H9 (cell line): ENCODE data around the gene CERS3. TPM values are rescaled to one million over a fixed set of nuclear protein-coding genes. Genes with fewer than 3 reads are reported as not detected.

Source experiments
- DNase-seq: peaks from one replicate; pipeline ENCODE4 v3.0.0-alpha.2; 2017
- H2AFZ ChIP-seq: one replicate; pipeline ENCODE4 v1.6.1; 2013; ENCODE audit warnings: mild to moderate bottlenecking, low read length, control low read depth, moderate library complexity
- H2AK5ac ChIP-seq: 2 replicates; pipeline ENCODE4 v1.6.1; 2013; ENCODE audit warnings: low read length, control low read depth, mixed read lengths; ENCODE audit not compliant: insufficient read length
- H2BK120ac ChIP-seq: one replicate; pipeline ENCODE4 v1.6.1; 2013; ENCODE audit warnings: low read depth, mild to moderate bottlenecking, low read length, control low read depth, inconsistent platforms; ENCODE audit not compliant: poor library complexity, severe bottlenecking
- H2BK12ac ChIP-seq: 2 replicates; pipeline ENCODE4 v1.6.1; 2013; ENCODE audit warnings: low read length, control low read depth, mixed read lengths, low read depth; ENCODE audit not compliant: insufficient read length
- H2BK15ac ChIP-seq: 2 replicates; pipeline ENCODE4 v1.6.1; 2013; ENCODE audit warnings: low read depth, low read length, control low read depth
- H2BK20ac ChIP-seq: one replicate; pipeline ENCODE4 v1.6.1; 2013; ENCODE audit warnings: low read depth, mild to moderate bottlenecking, low read length, control low read depth, inconsistent platforms; ENCODE audit not compliant: poor library complexity, severe bottlenecking
- H2BK5ac ChIP-seq: 2 replicates; pipeline ENCODE4 v1.6.1; 2013; ENCODE audit warnings: low read length, control low read depth, mixed read lengths; ENCODE audit not compliant: insufficient read length
- H3K14ac ChIP-seq: 2 replicates; pipeline ENCODE4 v1.6.1; 2013; ENCODE audit warnings: low read length, control low read depth; ENCODE audit not compliant: insufficient read depth
- H3K18ac ChIP-seq: 2 replicates; pipeline ENCODE4 v1.6.1; 2013; ENCODE audit warnings: low read depth, mild to moderate bottlenecking, mixed read lengths, low read length, control low read depth; ENCODE audit not compliant: insufficient read length
- H3K23ac ChIP-seq: 2 replicates; pipeline ENCODE4 v1.6.1; 2013; ENCODE audit warnings: low read length, control low read depth, mixed read lengths, low read depth; ENCODE audit not compliant: insufficient read length
- H3K23me2 ChIP-seq: 2 replicates; pipeline ENCODE4 v1.6.1; 2013; ENCODE audit warnings: low read depth, mild to moderate bottlenecking, mixed read lengths, low read length, control low read depth; ENCODE audit not compliant: insufficient read length, poor library complexity, severe bottlenecking
- H3K27ac ChIP-seq: 2 replicates; pipeline ENCODE4 v1.5.1; 2013; ENCODE audit warnings: low read length, control low read depth, mixed read lengths, low read depth; ENCODE audit not compliant: insufficient read length
- H3K27me3 ChIP-seq: 2 replicates; pipeline ENCODE4 v1.6.1; 2013; ENCODE audit warnings: low read length, control low read depth, inconsistent platforms; ENCODE audit not compliant: insufficient read depth
- H3K4ac ChIP-seq: 2 replicates; pipeline ENCODE4 v1.6.1; 2013; ENCODE audit warnings: low read depth, mild to moderate bottlenecking, control low read depth, inconsistent platforms, low read length, moderate library complexity
- H3K4me1 ChIP-seq: 2 replicates; pipeline ENCODE4 v1.6.1; 2013; ENCODE audit warnings: low read length, control low read depth, inconsistent platforms; ENCODE audit not compliant: insufficient read depth
- H3K4me2 ChIP-seq: 2 replicates; pipeline ENCODE4 v1.6.1; 2013; ENCODE audit warnings: low read length, control low read depth, mixed read lengths; ENCODE audit not compliant: insufficient read length, insufficient read depth
- H3K56ac ChIP-seq: 2 replicates; pipeline ENCODE4 v1.6.1; 2013; ENCODE audit warnings: low read depth, mild to moderate bottlenecking, mixed read lengths, low read length, control low read depth; ENCODE audit not compliant: insufficient read length
- H3K79me1 ChIP-seq: 2 replicates; pipeline ENCODE4 v1.6.1; 2013; ENCODE audit warnings: low read depth, mild to moderate bottlenecking, moderate library complexity, low read length, control low read depth, inconsistent platforms; ENCODE audit not compliant: insufficient read depth, poor library complexity, severe bottlenecking
- H3K79me2 ChIP-seq: 2 replicates; pipeline ENCODE4 v1.6.1; 2013; ENCODE audit warnings: low read length, control low read depth, inconsistent platforms; ENCODE audit not compliant: insufficient read depth
- H3K9ac ChIP-seq: 2 replicates; pipeline ENCODE4 v1.6.1; 2013; ENCODE audit warnings: low read length, control low read depth, mixed read lengths; ENCODE audit not compliant: insufficient read length; ENCODE audit errors: extremely low read depth
- H3K9me3 ChIP-seq: one replicate; pipeline ENCODE4 v1.6.1; 2013; ENCODE audit warnings: low read depth, low read length, inconsistent platforms; ENCODE audit not compliant: control insufficient read depth
- H3T11ph ChIP-seq: one replicate; pipeline ENCODE4 v1.6.1; 2013; ENCODE audit warnings: mild to moderate bottlenecking, low read length, control low read depth, inconsistent platforms
- H4K20me1 ChIP-seq: one replicate; pipeline ENCODE4 v1.6.1; 2013; ENCODE audit not compliant: control insufficient read depth, insufficient read length, insufficient read depth
- H4K5ac ChIP-seq: 2 replicates; pipeline ENCODE4 v1.6.1; 2013; ENCODE audit warnings: low read depth, mild to moderate bottlenecking, mixed read lengths, low read length, control low read depth; ENCODE audit not compliant: insufficient read length
- H4K8ac ChIP-seq: replicated peaks from 2 replicates; pipeline ENCODE4 v1.6.1; 2013; ENCODE audit warnings: low read length, control low read depth, mixed read lengths, low read depth; ENCODE audit not compliant: insufficient read length
- H4K91ac ChIP-seq: 2 replicates; pipeline ENCODE4 v1.6.1; 2013; ENCODE audit warnings: low read depth, mild to moderate bottlenecking, moderate library complexity, mixed read lengths, low read length, control low read depth; ENCODE audit not compliant: insufficient read length
- H3K27ac Mint-ChIP-seq, 3 experiments: 2 replicates in 2 of 3; 3 replicates in 1 of 3; pipeline ENCODE4 v1.8.0; 2020 to 2021; ENCODE audit warnings: mixed read lengths in 3 of 3, mild to moderate bottlenecking in 1 of 3, moderate library complexity in 1 of 3
- H3K27me3 Mint-ChIP-seq: 2 replicates; pipeline ENCODE4 v1.8.0; 2021; ENCODE audit warnings: low read depth, mild to moderate bottlenecking, moderate library complexity, mixed read lengths
- H3K36me3 Mint-ChIP-seq, 3 experiments: 2 replicates in 2 of 3; 3 replicates in 1 of 3; pipeline ENCODE4 v1.8.0; 2020 to 2021; ENCODE audit warnings: low read depth in 3 of 3, mixed read lengths in 3 of 3; ENCODE audit not compliant: insufficient read depth in 1 of 3
- H3K4me1 Mint-ChIP-seq, 2 experiments: 2 replicates each; pipeline ENCODE4 v1.8.0; 2020; ENCODE audit warnings: mixed read lengths in 2 of 2
- H3K4me3 Mint-ChIP-seq, 2 experiments: 2 replicates in 1 of 2; 3 replicates in 1 of 2; pipeline ENCODE4 v1.8.0; 2020 to 2021; ENCODE audit warnings: mild to moderate bottlenecking in 2 of 2, mixed read lengths in 2 of 2, moderate library complexity in 1 of 2
- H3K9me3 Mint-ChIP-seq, 2 experiments: 2 replicates in 1 of 2; 3 replicates in 1 of 2; pipeline ENCODE4 v1.8.0; 2020; ENCODE audit warnings: mild to moderate bottlenecking in 2 of 2, mixed read lengths in 2 of 2, moderate library complexity in 1 of 2
- CTCF ChIP-seq: fragments of 200-600 bp; sonication (generic); conservative IDR thresholded peaks from 3 replicates; pipeline ENCODE4 v1.8.0; 2021; ENCODE audit warnings: antibody characterized with exemption, mild to moderate bottlenecking
- WGBS: extraction: QIAGEN DNeasy Blood & Tissue Kit; methylation state at CpG from one replicate; pipeline ENCODE4 v1.1.7; 2013; ENCODE audit warnings: missing lambda C conversion rate, low lambda C conversion rate, mixed read lengths; ENCODE audit not compliant: insufficient read length; ENCODE audit errors: extremely low coverage; 5-methylcytosine and 5-hydroxymethylcytosine counted together
- total RNA-seq: library from RNA; stranded (reverse); gene quantifications from 2 replicates; pipeline ENCODE4 v1.2.1, GENCODE V29; 2021

The CERS3 gene
- total RNA-seq, 1 experiment from 2014 or later, result 1.4 TPM

GRCh38 chr15:100521907-100522306 lies 6.8 kb downstream of the CERS3 start:
- no peak overlapping the region for H3K27ac Mint-ChIP-seq
- H3K9ac ChIP-seq, result no peak overlapping the region
- H3K36me3 Mint-ChIP-seq, result no peaks in the 10 kb centered on the region
- H4K20me1 ChIP-seq, result no peaks in the 10 kb centered on the region
- H2BK120ac ChIP-seq, result no peak overlapping the region
- no peaks in the 10 kb centered on the region for H3K27me3 ChIP-seq
- H2BK20ac ChIP-seq, result no peak overlapping the region
- no peak overlapping the region for H3K4ac ChIP-seq
- H3K23ac ChIP-seq, result no peak overlapping the region
- no peak overlapping the region for H2BK15ac ChIP-seq
- no peaks in the 10 kb centered on the region for H3K79me1 ChIP-seq
- no peak overlapping the region for H3K27ac ChIP-seq
- no peak overlapping the region for H4K91ac ChIP-seq
- H3K4me2 ChIP-seq, result no peak overlapping the region
- H2AK5ac ChIP-seq, result no peak overlapping the region
- no peak for TF ChIP-seq CTCF
- H3K18ac ChIP-seq, result no peak overlapping the region
- no peak overlapping the region for H4K8ac ChIP-seq
- H2BK5ac ChIP-seq, result no peak overlapping the region
- no peaks in the 10 kb centered on the region for H3K4me1 ChIP-seq
- H3K27me3 Mint-ChIP-seq, result no peaks in the 10 kb centered on the region
- WGBS, result no CpG with 5 or more reads among the region's 3 CpGs
- no peak overlapping the region for H3K14ac ChIP-seq
- DNase-seq, result no peak
- H3K79me2 ChIP-seq, result no peaks in the 10 kb centered on the region
- H2AFZ ChIP-seq, result no peak overlapping the region
- H3K4me1 Mint-ChIP-seq, result peaks cover 0 to 4% of the 10 kb centered on the region in 2 experiments; a peak in 2 of 4 replicates
- no peak overlapping the region for H2BK12ac ChIP-seq
- peaks cover 5 to 6% of the 10 kb centered on the region in 2 experiments; a peak in 3 of 5 replicates for H3K9me3 Mint-ChIP-seq
- no peaks in the 10 kb centered on the region for H3K23me2 ChIP-seq
- H3K4me3 Mint-ChIP-seq, result no peak overlapping the region
- H3K9me3 ChIP-seq, result no peaks in the 10 kb centered on the region
- H3K56ac ChIP-seq, result no peak overlapping the region
- H3T11ph ChIP-seq, result no peak overlapping the region
- H4K5ac ChIP-seq, result no peak overlapping the region
